GM23338 (cell line): ENCODE data around the gene CSNK2B.

ENCODE experiments used
- STAT1 ChIP-seq: IDR thresholded peaks from one replicate; pipeline ENCODE4 v1.6.1; 2016; ENCODE audit warnings: antibody characterized with exemption; ENCODE audit not compliant: unreplicated experiment
- TF ChIP-seq, protein P1 (sequence below), 2 experiments: fragments of 200-600 bp in 1 of 2; sonication (generic) in 1 of 2; conservative IDR thresholded peaks; 2 replicates each; pipeline versions ENCODE4 v1.5.1 to v1.6.1; 2016 to 2017; ENCODE audit warnings: antibody characterized with exemption in 2 of 2, low read depth in 2 of 2, mild to moderate bottlenecking in 2 of 2, moderate library complexity in 1 of 2
- TF ChIP-seq, protein P2 (sequence below): IDR thresholded peaks from one replicate; pipeline ENCODE4 v1.6.1; 2018; ENCODE audit warnings: antibody characterized with exemption; ENCODE audit not compliant: unreplicated experiment

DNA sequence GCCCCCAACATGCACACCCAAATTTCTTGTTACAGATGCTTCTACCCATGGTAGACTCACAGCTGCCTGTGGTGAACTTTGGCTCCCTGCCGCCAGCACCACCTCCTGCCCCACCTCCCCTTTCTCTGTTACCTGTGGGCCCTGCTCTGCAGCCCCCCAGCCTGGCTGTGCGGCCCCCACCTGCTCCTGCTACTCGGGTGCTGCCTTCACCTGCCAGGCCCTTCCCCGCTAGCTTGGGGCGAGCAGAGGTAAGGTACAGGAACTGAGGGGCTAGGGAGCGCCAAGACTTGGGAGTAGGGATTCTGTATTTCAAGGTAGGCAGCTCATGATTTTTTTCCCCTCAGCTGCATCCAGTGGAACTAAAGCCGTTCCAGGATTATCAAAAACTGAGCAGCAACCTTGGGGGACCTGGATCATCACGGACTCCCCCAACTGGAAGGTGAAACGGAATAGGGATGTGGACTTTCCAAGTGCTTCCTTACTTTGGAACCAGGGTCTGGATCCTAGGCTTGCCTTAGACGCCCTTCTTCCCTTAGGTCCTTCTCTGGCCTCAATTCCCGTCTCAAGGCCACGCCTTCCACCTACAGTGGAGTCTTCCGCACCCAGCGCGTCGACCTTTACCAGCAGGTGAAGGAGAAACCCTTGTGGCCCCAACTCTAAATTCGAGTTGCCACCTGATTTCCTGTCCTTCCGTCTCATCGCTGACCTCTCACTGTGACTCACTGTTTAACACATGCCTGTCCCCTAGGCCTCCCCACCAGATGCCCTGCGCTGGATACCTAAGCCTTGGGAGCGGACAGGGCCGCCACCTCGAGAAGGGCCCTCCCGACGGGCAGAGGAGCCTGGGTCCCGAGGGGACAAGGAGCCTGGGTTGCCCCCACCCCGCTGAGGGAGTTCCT lies 28.9 kb upstream of the CSNK2B start:
- no peak for TF ChIP-seq STAT1
- TF ChIP-seq, protein P1, sequence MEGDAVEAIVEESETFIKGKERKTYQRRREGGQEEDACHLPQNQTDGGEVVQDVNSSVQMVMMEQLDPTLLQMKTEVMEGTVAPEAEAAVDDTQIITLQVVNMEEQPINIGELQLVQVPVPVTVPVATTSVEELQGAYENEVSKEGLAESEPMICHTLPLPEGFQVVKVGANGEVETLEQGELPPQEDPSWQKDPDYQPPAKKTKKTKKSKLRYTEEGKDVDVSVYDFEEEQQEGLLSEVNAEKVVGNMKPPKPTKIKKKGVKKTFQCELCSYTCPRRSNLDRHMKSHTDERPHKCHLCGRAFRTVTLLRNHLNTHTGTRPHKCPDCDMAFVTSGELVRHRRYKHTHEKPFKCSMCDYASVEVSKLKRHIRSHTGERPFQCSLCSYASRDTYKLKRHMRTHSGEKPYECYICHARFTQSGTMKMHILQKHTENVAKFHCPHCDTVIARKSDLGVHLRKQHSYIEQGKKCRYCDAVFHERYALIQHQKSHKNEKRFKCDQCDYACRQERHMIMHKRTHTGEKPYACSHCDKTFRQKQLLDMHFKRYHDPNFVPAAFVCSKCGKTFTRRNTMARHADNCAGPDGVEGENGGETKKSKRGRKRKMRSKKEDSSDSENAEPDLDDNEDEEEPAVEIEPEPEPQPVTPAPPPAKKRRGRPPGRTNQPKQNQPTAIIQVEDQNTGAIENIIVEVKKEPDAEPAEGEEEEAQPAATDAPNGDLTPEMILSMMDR (conservative IDR thresholded peaks at IDR 0.05; ENCODE audit: low read depth in 2 of 2), result no peak
- TF ChIP-seq, protein P2, sequence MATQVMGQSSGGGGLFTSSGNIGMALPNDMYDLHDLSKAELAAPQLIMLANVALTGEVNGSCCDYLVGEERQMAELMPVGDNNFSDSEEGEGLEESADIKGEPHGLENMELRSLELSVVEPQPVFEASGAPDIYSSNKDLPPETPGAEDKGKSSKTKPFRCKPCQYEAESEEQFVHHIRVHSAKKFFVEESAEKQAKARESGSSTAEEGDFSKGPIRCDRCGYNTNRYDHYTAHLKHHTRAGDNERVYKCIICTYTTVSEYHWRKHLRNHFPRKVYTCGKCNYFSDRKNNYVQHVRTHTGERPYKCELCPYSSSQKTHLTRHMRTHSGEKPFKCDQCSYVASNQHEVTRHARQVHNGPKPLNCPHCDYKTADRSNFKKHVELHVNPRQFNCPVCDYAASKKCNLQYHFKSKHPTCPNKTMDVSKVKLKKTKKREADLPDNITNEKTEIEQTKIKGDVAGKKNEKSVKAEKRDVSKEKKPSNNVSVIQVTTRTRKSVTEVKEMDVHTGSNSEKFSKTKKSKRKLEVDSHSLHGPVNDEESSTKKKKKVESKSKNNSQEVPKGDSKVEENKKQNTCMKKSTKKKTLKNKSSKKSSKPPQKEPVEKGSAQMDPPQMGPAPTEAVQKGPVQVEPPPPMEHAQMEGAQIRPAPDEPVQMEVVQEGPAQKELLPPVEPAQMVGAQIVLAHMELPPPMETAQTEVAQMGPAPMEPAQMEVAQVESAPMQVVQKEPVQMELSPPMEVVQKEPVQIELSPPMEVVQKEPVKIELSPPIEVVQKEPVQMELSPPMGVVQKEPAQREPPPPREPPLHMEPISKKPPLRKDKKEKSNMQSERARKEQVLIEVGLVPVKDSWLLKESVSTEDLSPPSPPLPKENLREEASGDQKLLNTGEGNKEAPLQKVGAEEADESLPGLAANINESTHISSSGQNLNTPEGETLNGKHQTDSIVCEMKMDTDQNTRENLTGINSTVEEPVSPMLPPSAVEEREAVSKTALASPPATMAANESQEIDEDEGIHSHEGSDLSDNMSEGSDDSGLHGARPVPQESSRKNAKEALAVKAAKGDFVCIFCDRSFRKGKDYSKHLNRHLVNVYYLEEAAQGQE, result no peak
